Stimulated activated CD4-positive, alpha-beta T cell treated with anti-CD3 and anti-CD28 coated beads, TNF-alpha, amount 100 ng/mL, for 1 hour (primary cell): ENCODE measurements around the gene KCNF1.

Experiments
- DNase-seq, 3 donors: peaks; one replicate each; pipeline ENCODE4 v3.0.0-alpha.2; 2020; ENCODE audit warnings: low read depth in 3 of 3, low spot score in 1 of 3

KCNF1 gene

GRCh38 chr2:10904455-10904854 is 7.3 kb upstream of the KCNF1 start:
- DNase-seq, result no peak

GRCh38 chr2:10905006-10905861 is 6.5 kb upstream of the KCNF1 start:
- DNase-seq, result no peak

GRCh38 chr2:10905862-10906143 is 5.9 kb upstream of the KCNF1 start:
- no peak for DNase-seq

- DNase-seq, result no peak
Observed at GRCh38 chr2:10906926-10907625, 4.7 kb upstream of the KCNF1 start.

GRCh38 chr2:10908195-10908594 is 3.5 kb upstream of the KCNF1 start:
- DNase-seq, result no peak

- DNase-seq, result no peak
Observed at GRCh38 chr2:10909050-10909995, 2.4 kb upstream of the KCNF1 start.

- DNase-seq, result no peak
Observed at GRCh38 chr2:10909996-10910341, 1.8 kb upstream of the KCNF1 start.

GRCh38 chr2:10910625-10911024 is 1.1 kb upstream of the KCNF1 start:
- DNase-seq, result no peak

GRCh38 chr2:10912076-10912731 is 470 bp downstream of the KCNF1 start:
- DNase-seq, result no peak

GRCh38 chr2:10912796-10913455 is 1.2 kb downstream of the KCNF1 start:
- DNase-seq, result no peak

GRCh38 chr2:10913501-10914271 is 2.0 kb downstream of the KCNF1 start:
- DNase-seq, result no peak

GRCh38 chr2:10914272-10914693 is 2.5 kb downstream of the KCNF1 start:
- DNase-seq, result no peak

GRCh38 chr2:10915236-10915635 is 3.5 kb downstream of the KCNF1 start:
- no peak for DNase-seq

GRCh38 chr2:10915731-10916276 is 4.1 kb downstream of the KCNF1 start:
- DNase-seq, result no peak

- no peak for DNase-seq
Observed at GRCh38 chr2:10916953-10917352, 5.2 kb downstream of the KCNF1 start.

GRCh38 chr2:10917927-10918326 is 6.2 kb downstream of the KCNF1 start:
- no peak for DNase-seq

- no peak for DNase-seq
Observed at GRCh38 chr2:10918661-10919409, 7.1 kb downstream of the KCNF1 start.

- no peak for DNase-seq
Observed at GRCh38 chr2:10919410-10919770, 7.7 kb downstream of the KCNF1 start.
